ENCODE measurements around the gene ARMS2. TPM values are rescaled to one million over a fixed set of nuclear protein-coding genes. Genes with fewer than 3 reads are reported as not detected.

Gene ARMS2
- total and polyA plus RNA-seq, 9 donors: not detected

DNA sequence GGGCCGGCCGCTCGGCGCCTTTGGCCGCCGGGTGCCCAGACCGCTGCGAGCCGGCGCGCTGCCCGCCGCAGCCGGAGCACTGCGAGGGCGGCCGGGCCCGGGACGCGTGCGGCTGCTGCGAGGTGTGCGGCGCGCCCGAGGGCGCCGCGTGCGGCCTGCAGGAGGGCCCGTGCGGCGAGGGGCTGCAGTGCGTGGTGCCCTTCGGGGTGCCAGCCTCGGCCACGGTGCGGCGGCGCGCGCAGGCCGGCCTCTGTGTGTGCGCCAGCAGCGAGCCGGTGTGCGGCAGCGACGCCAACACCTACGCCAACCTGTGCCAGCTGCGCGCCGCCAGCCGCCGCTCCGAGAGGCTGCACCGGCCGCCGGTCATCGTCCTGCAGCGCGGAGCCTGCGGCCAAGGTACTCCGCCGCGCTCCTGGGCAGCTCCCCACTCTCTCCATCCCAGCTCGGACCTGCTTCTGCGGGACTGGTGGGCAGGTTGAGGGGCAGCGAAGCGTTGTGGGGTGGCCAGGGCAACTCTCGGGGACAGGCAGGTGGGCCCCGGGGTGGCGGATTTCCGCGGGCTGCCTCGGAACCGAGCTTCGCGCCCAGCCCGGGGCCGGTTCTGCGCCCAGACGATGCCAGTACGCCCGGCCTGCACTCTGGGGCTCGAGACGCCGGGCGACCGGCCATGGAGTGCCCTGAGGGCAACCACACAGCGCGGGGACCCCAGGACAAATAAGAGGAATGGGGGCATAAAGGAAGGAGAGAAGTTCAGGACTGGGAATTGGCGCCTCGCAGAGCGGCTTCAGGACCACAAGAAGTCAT is 7.5 kb downstream of the ARMS2 start:
- Histone ChIP-seq H3K27ac (peak overlapping the region; percentile 90 to 91), H3K36me3 (no peaks in the 10 kb centered on the region), H3K4me1 (ENCODE audit: insufficient read depth) (peaks cover 28% of the 10 kb centered on the region), H3K9me3 (no peaks in the 10 kb centered on the region), H3K4me3 (peak overlapping the region; percentile 57), H3K27me3 (no peaks in the 10 kb centered on the region)
- intact Hi-C loops (cut with DNase I): loop anchor here in 3 of 4 donors (2.0 to 10.0 kb wide), 3 partner anchors 35 to 103 kb away; partner anchors contain the start of gene DMBT1 (in 1 of the 3)
- WGBS, 3 donors: 0 to 1% (median 1%) methylated on average over 68 to 95 of the region's 95 CpGs
- no peak for TF ChIP-seq EP300 (IDR thresholded peaks at IDR 0.05)
- no peak for TF ChIP-seq POLR2A (IDR thresholded peaks at IDR 0.05)
- TF ChIP-seq, protein P1, sequence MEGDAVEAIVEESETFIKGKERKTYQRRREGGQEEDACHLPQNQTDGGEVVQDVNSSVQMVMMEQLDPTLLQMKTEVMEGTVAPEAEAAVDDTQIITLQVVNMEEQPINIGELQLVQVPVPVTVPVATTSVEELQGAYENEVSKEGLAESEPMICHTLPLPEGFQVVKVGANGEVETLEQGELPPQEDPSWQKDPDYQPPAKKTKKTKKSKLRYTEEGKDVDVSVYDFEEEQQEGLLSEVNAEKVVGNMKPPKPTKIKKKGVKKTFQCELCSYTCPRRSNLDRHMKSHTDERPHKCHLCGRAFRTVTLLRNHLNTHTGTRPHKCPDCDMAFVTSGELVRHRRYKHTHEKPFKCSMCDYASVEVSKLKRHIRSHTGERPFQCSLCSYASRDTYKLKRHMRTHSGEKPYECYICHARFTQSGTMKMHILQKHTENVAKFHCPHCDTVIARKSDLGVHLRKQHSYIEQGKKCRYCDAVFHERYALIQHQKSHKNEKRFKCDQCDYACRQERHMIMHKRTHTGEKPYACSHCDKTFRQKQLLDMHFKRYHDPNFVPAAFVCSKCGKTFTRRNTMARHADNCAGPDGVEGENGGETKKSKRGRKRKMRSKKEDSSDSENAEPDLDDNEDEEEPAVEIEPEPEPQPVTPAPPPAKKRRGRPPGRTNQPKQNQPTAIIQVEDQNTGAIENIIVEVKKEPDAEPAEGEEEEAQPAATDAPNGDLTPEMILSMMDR (IDR thresholded peaks at IDR 0.05): no peak
- peak; percentile 28 to 62 (median 47) for DNase-seq

DNA sequence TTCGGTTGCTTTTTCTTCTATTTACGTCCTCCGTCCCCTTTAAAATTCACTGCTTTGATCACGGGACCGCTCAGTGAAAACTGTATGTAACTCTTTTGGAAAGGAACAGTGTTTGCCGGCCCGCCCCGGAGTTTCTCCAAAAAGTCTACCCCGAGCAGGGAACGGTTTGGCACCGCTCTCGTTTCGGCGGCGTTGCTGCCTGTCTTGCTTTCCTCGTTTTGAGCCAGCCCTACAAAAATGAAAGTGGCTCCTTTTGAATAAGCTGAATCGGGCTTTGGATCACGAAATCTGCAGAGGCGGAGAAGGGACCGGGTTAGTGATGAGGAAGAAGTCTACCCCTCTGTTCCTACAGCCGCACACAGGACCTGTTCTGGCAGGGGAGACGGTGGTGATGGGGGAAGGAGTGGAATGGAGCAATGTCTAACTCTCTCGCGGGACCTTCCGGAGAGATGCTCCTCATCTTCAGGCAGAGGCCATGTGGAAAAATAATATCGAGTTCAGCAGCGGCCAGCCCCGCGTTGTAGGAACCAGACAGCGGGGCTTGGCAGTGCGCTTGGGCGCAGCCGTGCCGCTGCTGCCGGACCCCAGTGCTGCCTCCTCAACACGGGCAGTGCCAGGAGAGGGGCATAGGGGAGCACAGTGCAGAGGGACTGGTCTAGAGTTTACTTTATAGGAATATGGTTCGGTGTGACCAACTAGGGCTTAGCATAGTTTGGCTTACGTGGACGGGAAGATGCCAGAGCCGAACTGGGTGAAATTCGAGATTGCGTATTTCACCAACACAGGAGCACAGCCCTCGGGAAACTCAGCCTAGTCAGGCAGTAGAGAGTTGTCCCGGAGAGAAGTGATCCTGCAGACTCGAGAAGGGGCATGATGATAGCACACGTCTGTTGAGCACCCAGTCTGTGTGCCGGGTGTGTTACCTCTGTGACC is 8.3 kb downstream of the ARMS2 start:
- Histone ChIP-seq H3K27ac (peak overlapping the region; percentile 90 to 91), H3K4me3 (peak overlapping the region; percentile 57), H3K4me1 (ENCODE audit: insufficient read depth) (peaks cover 28% of the 10 kb centered on the region), H3K9me3 (no peaks in the 10 kb centered on the region), H3K27me3 (no peaks in the 10 kb centered on the region), H3K36me3 (no peaks in the 10 kb centered on the region)
- 2 to 4% (median 2%) methylated on average over 47 of the region's 47 CpGs for WGBS, 3 donors
- DNase-seq: peak; percentile 62 to 81 (median 71)
- TF ChIP-seq, protein P1 (IDR thresholded peaks at IDR 0.05): no peak
- TF ChIP-seq POLR2A (IDR thresholded peaks at IDR 0.05) (no peak), EP300 (IDR thresholded peaks at IDR 0.05) (no peak)
- intact Hi-C loops (cut with DNase I): loop anchor here in 3 of 4 donors (2.0 to 10.0 kb wide), 3 partner anchors 35 to 102 kb away; partner anchors contain the start of gene DMBT1 (in 1 of the 3)

DNA sequence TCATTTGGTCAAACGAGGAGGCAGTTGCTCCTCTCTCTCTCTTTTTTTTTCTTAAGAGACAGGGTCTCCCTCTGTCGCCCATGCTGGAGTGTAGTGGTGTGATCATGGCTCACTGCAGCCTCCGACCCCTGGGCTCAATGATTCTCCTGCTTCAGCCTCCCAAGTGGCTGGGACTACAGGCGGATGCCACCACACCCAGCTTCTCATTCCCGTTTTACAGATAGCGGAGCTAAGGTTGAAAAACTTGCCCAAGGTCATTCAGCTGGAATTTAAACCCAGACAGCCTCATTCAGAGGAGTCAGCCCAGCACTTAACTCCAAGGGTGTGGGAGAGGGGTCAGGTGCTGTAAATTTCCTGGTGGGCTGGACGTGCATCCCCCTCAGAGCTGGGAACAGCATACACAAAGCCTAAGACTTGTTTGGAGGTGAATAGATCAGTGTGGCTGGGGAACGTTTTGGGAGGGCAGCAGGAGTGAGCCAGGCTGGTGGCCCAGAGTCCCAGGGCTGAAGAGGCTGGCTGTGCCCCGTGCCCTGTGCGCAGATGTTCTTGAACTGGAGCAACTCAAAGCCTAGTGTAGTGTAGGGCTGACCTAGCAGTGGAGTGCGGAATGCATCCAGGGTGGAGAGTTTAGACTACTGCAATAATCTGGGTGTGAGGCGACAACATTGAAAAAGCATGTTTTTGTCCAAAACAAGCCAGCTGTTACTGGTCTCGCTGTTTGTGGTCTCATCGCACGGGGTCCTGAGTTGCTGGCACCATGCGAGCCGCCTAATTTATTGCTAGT is 9.2 kb downstream of the ARMS2 start:
- H3K4me1 ChIP-seq (ENCODE audit: insufficient read depth): peaks cover 26% of the 10 kb centered on the region
- TF ChIP-seq POLR2A (IDR thresholded peaks at IDR 0.05): no peak
- TF ChIP-seq EP300 (IDR thresholded peaks at IDR 0.05): no peak
- TF ChIP-seq, protein P1 (IDR thresholded peaks at IDR 0.05): no peak
- intact Hi-C loops (cut with DNase I): loop anchor here in 3 of 4 donors (2.0 to 10.0 kb wide), 3 partner anchors 34 to 101 kb away; partner anchors contain the start of gene DMBT1 (in 1 of the 3)
- peak overlapping the region in 1 of 2 donors; percentile 90 for H3K27ac ChIP-seq
- no peaks in the 10 kb centered on the region for H3K36me3 ChIP-seq
- peak in 1 of 5 donors; percentile 45 for DNase-seq
- H3K4me3 ChIP-seq: peak overlapping the region; percentile 57
- H3K27me3 ChIP-seq: no peaks in the 10 kb centered on the region
- WGBS, 3 donors: 23 to 40% (median 37%) methylated on average over 17 of the region's 17 CpGs
- H3K9me3 ChIP-seq: no peaks in the 10 kb centered on the region

DNA sequence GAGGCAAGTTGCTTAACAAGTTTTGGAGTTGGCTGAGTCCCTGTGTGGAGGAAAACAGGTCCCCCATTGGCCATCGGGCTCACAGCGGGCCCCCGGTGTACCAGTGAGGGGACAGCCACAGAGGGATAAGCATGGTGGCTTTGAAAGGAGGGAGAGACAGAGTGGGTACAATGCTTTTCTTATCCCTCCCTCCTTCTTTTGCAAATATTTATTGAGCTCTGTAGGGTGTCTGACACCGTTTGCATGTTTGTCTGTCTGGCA is 9.7 kb downstream of the ARMS2 start:
- TF ChIP-seq EP300 (IDR thresholded peaks at IDR 0.05) (no peak), POLR2A (IDR thresholded peaks at IDR 0.05) (no peak)
- TF ChIP-seq, protein P1 (IDR thresholded peaks at IDR 0.05): no peak
- H3K4me3 ChIP-seq: no peak overlapping the region
- DNase-seq: no peak
- intact Hi-C loops (cut with DNase I): loop anchor here in 2 of 4 donors (5.0 to 10.0 kb wide), 2 partner anchors 33 to 101 kb away; partner anchors contain the start of gene DMBT1 (in 1 of the 2)
- peak overlapping the region in 1 of 2 donors; percentile 24 for H3K27ac ChIP-seq
- peaks cover 23% of the 10 kb centered on the region for H3K4me1 ChIP-seq (ENCODE audit: insufficient read depth)
- H3K9me3 ChIP-seq: no peaks in the 10 kb centered on the region
- no peaks in the 10 kb centered on the region for H3K27me3 ChIP-seq
- no peaks in the 10 kb centered on the region for H3K36me3 ChIP-seq
- WGBS, 3 donors: 50 to 81% (median 50%) methylated on average over 4 of the region's 4 CpGs

Measured in ovary (tissue), 9 donors.